Activated T-helper 1 cell treated with anti-CD3 and anti-CD28 coated beads, Interleukin-12 subunit alpha, Interleukin-12 subunit beta, Interleukin-2, Interleukin-4 antibody, amounts not matched to agents 30 ng/mL and 10 ng/mL and 1 ng/mL, durations not matched to agents 14 hours and 24 hours and 36 hours (primary cell): ENCODE measurements around the gene DDAH2. TPM values are rescaled to one million over a fixed set of nuclear protein-coding genes. Genes with fewer than 3 reads are reported as not detected.

ENCODE experiments used
- DNase-seq: peaks from one replicate; pipeline ENCODE4 v3.0.0; 2021; ENCODE audit warnings: low spot score
- H3K27ac Mint-ChIP-seq: one replicate; pipeline ENCODE4 v1.8.0; 2021; ENCODE audit warnings: mild to moderate bottlenecking, mixed read lengths
- H3K27me3 Mint-ChIP-seq: one replicate; pipeline ENCODE4 v1.8.0; 2022; ENCODE audit warnings: mild to moderate bottlenecking, moderate library complexity, mixed read lengths; ENCODE audit not compliant: insufficient read depth
- H3K36me3 Mint-ChIP-seq: one replicate; pipeline ENCODE4 v1.8.0; 2021; ENCODE audit warnings: low read depth, mixed read lengths
- H3K4me1 Mint-ChIP-seq: one replicate; pipeline ENCODE4 v1.8.0; 2021; ENCODE audit warnings: low read depth, mixed read lengths
- H3K4me3 Mint-ChIP-seq: one replicate; pipeline ENCODE4 v1.8.0; 2021; ENCODE audit warnings: mild to moderate bottlenecking, moderate library complexity, mixed read lengths
- H3K9me3 Mint-ChIP-seq: one replicate; pipeline ENCODE4 v1.8.0; 2021; ENCODE audit warnings: mixed read lengths
- intact Hi-C: fragments of 100-400 bp; cut with micrococcal nuclease; formaldehyde crosslinking; loops from one replicate; pipeline ENCODE4 v1.15.1; 2024
- total RNA-seq: library from RNA; stranded (reverse); gene quantifications from 2 replicates; pipeline ENCODE4 v1.2.3, GENCODE V29; 2022

The DDAH2 gene
- total RNA-seq, 1 donor from 2014 or later: 4.9 TPM

DNA sequence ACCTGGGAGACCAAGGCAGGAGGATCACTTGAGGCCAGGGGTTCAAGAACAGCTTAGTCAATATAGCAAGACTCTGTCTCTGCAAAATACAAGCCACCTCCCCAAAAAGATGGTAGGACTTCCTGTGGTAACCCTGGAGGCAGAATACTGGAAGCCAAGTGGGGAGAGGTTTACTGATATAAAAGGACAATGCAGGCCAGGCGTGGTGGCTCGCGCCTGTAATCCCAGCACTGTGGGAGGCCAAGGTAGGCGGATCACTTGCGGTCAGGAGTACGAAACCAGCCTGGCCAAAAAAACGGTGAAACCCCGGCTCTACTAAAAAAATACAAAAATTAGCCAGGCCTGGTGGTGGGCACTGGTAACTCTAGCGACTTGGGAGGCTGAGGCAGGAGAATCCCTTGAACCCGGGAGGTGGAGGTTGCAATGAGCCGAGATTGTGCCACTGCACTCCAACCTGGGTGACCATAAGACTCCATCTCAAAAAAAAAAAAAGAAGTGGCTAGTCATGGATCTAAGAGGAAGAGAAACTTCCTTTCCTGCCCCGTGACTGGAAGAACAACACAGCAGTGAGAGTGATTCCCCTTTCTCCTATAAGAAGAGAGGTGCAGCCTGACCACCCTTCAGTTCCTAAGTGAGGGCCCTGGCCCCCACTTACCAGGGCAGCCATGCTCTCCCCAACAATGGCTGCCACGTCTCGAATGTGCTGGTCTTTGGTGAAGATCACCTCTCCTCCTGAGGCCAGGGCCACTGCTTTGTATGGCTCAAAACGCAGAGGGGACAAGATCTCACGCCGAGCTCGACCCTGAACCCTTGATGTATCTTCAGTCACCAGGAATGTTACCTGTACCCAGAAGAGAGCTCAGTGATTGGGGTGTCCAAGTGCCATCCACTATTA is 39.5 kb upstream of the DDAH2 start:
- no peak for DNase-seq
- intact Hi-C loops: loop anchor here (1.0 kb wide), 2 partner anchors 39 to 88 kb away; partner anchors contain the start of gene DDAH2
- no peak overlapping the region for H3K4me3 Mint-ChIP-seq
- no peaks in the 10 kb centered on the region for H3K27me3 Mint-ChIP-seq
- H3K4me1 Mint-ChIP-seq: peaks cover 27% of the 10 kb centered on the region
- no peaks in the 10 kb centered on the region for H3K9me3 Mint-ChIP-seq
- H3K36me3 Mint-ChIP-seq: peaks cover 15% of the 10 kb centered on the region
- H3K27ac Mint-ChIP-seq: no peak overlapping the region

DNA sequence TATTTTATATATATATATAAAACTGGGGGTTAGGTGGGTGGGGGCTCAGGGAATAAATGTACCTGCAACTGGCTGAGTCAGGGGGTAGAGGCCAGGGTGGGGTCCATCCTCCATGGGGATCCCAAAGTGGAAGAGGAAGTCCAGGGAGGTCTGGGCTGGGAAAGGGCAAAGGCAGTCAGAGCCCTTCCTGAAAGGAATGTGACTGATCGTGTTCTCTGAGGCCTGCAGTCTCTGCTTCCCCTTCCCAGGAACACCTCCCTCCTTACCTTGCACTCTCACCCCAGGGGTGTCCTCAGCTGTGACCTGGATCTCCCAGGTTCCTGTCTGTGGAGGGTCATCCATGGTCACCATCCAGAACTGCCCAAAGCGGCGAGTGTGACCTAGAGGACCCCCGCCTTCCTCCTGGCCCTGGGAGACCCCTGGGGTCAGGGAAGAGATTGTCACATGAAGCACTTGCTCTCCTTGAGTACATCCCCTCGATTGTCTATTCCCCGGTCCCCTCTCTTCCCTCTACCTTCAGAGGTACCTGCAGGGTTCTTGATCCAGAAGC is 38.1 kb upstream of the DDAH2 start:
- Mint-ChIP-seq H3K27ac (no peak overlapping the region), H3K9me3 (no peaks in the 10 kb centered on the region), H3K36me3 (peaks cover 20% of the 10 kb centered on the region)

DNA sequence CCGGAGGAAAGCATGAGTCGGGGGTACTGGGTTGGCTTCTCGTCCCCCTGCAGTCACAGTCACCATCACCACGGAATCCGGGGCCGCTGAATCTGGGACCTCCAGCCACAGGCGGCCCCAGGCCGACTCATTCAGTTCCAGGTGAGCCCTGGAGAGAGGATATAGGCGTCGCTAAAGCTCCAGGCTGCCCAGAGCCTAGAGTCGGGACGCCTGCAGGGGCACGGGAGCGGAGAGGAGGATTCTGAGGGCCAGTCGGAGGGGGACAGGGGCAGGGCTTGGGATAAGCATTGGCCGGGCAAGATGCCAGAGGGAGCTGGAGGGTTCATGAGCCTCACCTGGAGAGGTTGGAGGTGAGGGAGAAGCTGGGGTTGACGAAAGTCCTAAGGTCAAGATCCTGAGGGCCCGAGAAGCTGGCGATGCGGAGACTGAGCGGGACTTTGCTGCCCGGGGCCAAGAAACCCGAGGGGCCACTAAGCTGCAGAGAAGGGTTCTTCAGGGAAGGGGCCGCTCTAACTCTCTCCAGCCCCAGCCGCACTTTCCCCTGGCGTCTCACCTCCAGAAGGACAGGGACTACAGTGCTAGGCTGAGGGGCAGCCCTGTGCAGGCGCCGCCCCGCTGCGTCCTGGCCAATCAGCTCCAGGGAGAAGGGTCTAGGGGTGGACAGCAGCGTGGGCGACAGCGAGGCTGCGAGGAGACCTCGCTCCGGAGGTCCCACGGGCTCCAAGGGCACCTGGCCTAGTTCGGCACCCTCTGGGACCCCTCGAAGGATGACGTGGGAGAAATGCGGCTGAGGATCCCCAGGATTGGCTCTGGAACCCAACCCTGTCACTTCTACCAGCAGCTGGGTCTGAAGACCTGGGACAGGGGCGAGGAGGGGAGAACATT is 37.1 kb upstream of the DDAH2 start:
- H3K36me3 Mint-ChIP-seq: peaks cover 20% of the 10 kb centered on the region
- intact Hi-C loops: no loop called here
- no peak overlapping the region for H3K27ac Mint-ChIP-seq
- H3K4me1 Mint-ChIP-seq: peaks cover 22% of the 10 kb centered on the region
- H3K27me3 Mint-ChIP-seq: no peaks in the 10 kb centered on the region
- H3K4me3 Mint-ChIP-seq: no peak overlapping the region
- no peaks in the 10 kb centered on the region for H3K9me3 Mint-ChIP-seq
- no peak for DNase-seq

More for the DNA sequence above, 38.1 kb upstream of the DDAH2 start:
- H3K4me1 Mint-ChIP-seq: peaks cover 27% of the 10 kb centered on the region
- H3K27me3 Mint-ChIP-seq: no peaks in the 10 kb centered on the region
- DNase-seq: no peak
- H3K4me3 Mint-ChIP-seq: no peak overlapping the region
- intact Hi-C loops: no loop called here

DNA sequence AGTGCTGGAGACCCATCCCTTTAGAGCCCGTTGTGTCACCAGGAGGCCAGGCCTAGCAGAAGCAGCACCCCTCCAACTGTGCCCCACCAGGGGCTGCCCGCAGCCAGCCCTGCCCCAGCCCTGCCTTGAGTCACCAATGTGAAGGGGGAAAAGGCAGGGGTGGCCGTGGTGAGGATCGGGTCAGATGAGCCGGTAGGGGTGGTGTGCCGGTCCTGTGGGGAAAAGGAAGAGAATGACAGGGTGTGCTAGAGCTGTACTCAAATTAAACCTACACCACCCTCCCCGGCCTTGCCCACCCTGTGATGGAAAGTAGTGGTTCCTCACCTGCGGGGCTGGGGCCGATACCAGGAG is 36.4 kb upstream of the DDAH2 start:
- peaks cover 25% of the 10 kb centered on the region for H3K36me3 Mint-ChIP-seq
- no peak overlapping the region for H3K4me3 Mint-ChIP-seq
- intact Hi-C loops: no loop called here
- no peaks in the 10 kb centered on the region for H3K27me3 Mint-ChIP-seq
- H3K27ac Mint-ChIP-seq: no peak overlapping the region
- no peaks in the 10 kb centered on the region for H3K9me3 Mint-ChIP-seq
- peaks cover 21% of the 10 kb centered on the region for H3K4me1 Mint-ChIP-seq
- no peak for DNase-seq

DNA sequence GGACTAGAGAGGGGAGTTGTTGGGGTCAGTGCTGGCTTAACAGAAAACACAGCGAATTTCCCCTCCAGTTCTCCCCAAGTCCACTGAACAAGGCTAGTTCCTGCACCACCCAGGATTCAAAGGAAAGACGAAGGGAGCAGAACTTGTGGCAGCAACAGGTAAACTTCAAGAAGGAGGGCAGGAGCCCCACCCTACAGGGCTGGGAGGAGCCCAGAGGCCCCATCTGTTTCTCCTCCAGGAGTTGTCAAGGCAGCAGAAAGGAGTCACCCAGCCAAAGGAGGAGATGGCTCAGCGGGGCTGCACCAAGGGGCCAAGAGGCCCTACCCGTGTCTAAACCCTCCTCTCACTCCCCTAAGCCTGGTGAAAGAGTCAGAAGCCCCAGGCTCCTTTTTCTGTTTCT is 35.1 kb upstream of the DDAH2 start:
- H3K27ac Mint-ChIP-seq: no peak overlapping the region
- no peaks in the 10 kb centered on the region for H3K9me3 Mint-ChIP-seq
- DNase-seq: no peak
- H3K36me3 Mint-ChIP-seq: peaks cover 26% of the 10 kb centered on the region
- no peaks in the 10 kb centered on the region for H3K27me3 Mint-ChIP-seq
- H3K4me3 Mint-ChIP-seq: no peak overlapping the region
- H3K4me1 Mint-ChIP-seq: peaks cover 12% of the 10 kb centered on the region
- intact Hi-C loops: no loop called here

DNA sequence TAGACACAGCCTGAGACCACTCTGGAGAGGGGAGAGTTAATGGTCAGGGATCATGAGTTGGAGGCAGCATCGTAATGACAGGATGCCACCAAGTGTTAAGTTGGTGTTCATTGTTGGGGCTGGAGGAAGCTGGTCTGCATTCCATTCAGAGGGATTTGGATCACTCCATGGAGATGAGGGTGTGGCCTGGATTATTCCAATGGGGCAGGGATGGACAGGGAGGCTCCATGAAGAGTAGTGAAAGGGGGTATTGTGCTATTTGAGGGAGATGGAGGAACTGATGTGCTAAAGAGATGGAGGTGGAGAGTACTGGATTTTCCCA is 34.5 kb upstream of the DDAH2 start:
- no peak for DNase-seq
- Mint-ChIP-seq H3K27ac (no peak overlapping the region), H3K9me3 (no peaks in the 10 kb centered on the region), H3K27me3 (no peaks in the 10 kb centered on the region), H3K36me3 (peaks cover 28% of the 10 kb centered on the region), H3K4me1 (peaks cover 6% of the 10 kb centered on the region), H3K4me3 (no peak overlapping the region)
- intact Hi-C loops: no loop called here

DNA sequence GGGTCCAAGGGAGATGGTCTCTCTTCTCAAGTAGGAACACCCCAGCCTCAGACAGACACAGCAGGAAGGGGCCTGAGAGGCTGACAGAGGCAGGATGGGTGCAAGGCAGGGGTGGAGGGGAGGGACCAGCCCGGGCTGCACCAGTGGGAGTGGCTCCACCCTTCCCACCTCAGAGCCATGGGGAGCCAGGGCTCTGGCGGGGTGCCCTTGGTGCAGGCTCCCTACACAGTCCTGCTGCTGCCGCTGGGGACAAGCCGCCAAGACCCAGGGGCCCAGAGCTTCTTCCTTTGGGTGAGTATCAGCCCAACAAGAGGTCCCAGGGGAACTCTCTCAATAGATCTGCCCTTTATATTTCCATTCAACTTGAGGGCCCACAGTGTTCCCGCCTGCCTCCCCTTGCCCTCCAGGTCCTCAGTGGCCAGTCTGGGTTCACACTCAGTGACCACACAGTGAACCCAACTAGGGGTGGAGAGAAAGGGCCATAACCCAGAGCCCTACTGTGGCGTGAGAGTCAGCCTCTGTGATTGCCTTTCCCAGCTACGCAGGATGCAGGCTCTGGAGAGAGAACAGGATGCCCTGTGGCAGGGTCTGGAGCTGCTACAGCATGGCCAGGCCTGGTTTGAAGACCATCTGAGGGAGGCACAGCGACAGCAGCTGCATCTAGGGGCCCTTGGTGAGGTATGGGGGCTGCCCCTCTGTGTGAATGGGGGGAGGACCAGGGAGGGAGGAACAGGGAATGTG is 33.9 kb upstream of the DDAH2 start:
- no peak overlapping the region for H3K27ac Mint-ChIP-seq
- peaks cover 31% of the 10 kb centered on the region for H3K36me3 Mint-ChIP-seq
- H3K4me3 Mint-ChIP-seq: no peak overlapping the region
- DNase-seq: no peak
- intact Hi-C loops: no loop called here
- H3K4me1 Mint-ChIP-seq: peaks cover under 1% of the 10 kb centered on the region
- no peaks in the 10 kb centered on the region for H3K27me3 Mint-ChIP-seq
- no peaks in the 10 kb centered on the region for H3K9me3 Mint-ChIP-seq

DNA sequence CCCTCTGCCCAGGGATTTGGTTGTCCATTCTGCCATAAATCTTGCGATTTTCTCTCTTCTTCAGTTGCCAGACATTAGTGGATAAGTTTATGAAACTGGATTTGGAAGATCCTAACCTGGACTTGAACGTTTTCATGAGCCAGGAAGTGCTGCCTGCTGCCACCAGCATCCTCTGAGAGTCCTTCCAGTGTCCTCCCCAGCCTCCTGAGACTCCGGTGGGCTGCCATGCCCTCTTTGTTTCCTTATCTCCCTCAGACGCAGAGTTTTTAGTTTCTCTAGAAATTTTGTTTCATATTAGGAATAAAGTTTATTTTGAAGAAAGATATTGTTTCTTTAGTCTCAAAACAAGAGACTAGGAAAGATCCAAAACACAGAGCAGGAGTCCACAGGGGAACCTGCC is 33.3 kb upstream of the DDAH2 start, which contains the start of gene SAPCD1:
Gene SAPCD1 (plus strand): TSS at position 301 of the 400 bp plus-strand sequence. CDS start 399 bp downstream, outside the sequence.
- H3K36me3 Mint-ChIP-seq: peaks cover 30% of the 10 kb centered on the region
- no peak within 1 kb of the TSS for H3K4me3 Mint-ChIP-seq
- H3K27ac Mint-ChIP-seq: peak within 1 kb of the TSS; percentile 70
- intact Hi-C loops: no loop called here
- no peaks in the 10 kb centered on the region for H3K4me1 Mint-ChIP-seq
- DNase-seq: no peak
- H3K27me3 Mint-ChIP-seq: no peaks in the 10 kb centered on the region
- no peaks in the 10 kb centered on the region for H3K9me3 Mint-ChIP-seq

DNA sequence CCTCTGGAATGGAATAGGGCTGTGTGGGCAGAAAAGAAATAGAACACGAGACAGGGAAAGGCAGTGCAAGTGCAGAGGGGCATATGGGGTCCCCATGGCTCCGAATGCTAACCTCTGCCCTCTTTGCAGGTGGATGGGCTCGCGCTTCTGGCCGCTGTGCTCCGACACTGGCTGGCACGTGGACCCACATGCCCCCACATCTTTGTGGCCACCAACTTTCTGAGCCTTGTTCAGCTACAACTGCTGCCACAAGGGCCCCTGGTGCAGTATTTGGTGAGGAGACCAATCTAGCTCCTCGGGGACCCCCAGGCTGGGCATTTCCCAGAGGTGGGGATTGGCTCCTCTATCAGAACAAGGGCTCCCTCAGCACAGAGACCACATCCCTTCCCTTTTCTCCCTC is 32.2 kb upstream of the DDAH2 start:
- no peaks in the 10 kb centered on the region for H3K27me3 Mint-ChIP-seq
- no peak for DNase-seq
- intact Hi-C loops: no loop called here
- H3K27ac Mint-ChIP-seq: no peak overlapping the region
- peaks cover 30% of the 10 kb centered on the region for H3K36me3 Mint-ChIP-seq
- H3K9me3 Mint-ChIP-seq: no peaks in the 10 kb centered on the region
- no peak overlapping the region for H3K4me3 Mint-ChIP-seq
- H3K4me1 Mint-ChIP-seq: no peaks in the 10 kb centered on the region

DNA sequence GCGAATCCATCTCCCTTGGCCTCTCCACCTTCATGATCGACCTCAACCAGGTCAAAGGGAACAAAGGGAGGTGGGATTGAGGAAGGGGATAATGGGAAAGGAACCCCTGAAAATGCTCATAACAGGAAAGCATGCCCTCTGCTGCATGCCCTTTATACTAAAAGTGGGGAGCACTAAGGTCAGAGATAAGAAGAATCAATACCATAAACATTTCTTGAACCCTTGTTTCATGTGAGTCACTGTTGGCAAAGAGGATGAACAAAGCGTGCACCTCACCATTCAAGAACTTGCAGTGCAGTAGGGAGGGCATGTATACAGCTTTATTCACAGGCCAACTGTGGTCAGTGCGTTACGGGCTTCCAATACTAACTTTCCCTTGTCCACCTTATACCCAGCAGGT is 31.7 kb upstream of the DDAH2 start:
- intact Hi-C loops: no loop called here

DNA sequence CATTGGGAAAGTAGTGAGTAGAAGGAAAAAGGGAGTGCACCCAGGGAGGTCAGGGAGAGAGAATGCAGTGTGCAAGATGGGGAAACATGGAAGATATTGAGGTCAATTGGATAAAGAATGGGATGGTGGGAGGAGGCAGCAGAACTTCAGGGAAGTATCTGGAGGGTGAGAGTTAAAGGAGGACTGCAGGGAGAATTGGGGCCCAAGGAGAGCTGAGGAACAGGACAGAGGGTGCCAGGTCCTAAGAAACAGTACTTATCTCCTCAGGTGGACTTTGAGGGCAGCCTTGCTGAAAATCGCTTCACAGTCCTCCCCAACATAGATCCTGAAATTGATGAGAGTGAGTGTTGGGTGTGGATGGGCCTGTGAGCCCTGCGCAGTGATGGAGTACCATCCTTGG is 29.2 kb upstream of the DDAH2 start:
- peaks cover 28% of the 10 kb centered on the region for H3K36me3 Mint-ChIP-seq
- H3K4me3 Mint-ChIP-seq: no peak overlapping the region
- no peaks in the 10 kb centered on the region for H3K9me3 Mint-ChIP-seq
- no peak for DNase-seq
- no peaks in the 10 kb centered on the region for H3K27me3 Mint-ChIP-seq
- intact Hi-C loops: no loop called here
- no peak overlapping the region for H3K27ac Mint-ChIP-seq
- H3K4me1 Mint-ChIP-seq: no peaks in the 10 kb centered on the region

More for the DNA sequence above, 31.7 kb upstream of the DDAH2 start:
- no peaks in the 10 kb centered on the region for H3K4me1 Mint-ChIP-seq
- H3K36me3 Mint-ChIP-seq: peaks cover 30% of the 10 kb centered on the region
- no peak for DNase-seq
- no peaks in the 10 kb centered on the region for H3K27me3 Mint-ChIP-seq
- H3K9me3 Mint-ChIP-seq: no peaks in the 10 kb centered on the region
- no peak overlapping the region for H3K27ac Mint-ChIP-seq
- H3K4me3 Mint-ChIP-seq: no peak overlapping the region

DNA sequence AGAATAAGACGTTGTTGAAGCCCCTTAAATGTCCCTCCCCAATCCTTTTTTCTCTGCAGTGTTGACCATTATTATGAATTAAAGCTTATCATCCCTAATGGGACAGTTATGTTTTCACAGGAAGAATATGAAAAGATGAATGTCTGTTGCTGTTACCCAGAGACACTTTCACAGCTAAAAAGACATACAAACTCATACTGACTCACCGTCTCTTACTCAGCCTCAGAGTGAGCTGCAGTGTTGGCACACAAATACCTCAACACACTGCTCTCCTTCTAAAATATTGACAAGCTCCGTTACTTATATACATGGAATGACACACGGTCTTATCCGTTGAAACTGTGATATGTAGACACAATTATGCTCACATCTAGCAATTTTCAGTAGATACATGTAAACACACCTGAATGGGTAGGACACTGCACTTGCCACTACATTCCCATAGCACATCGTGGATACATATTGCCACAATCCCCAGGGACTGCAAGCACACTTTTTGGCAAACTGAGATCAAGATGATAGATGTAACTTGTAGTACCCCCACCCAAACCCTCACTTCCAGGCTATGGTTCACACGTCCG is 23.7 kb upstream of the DDAH2 start:
- no peak overlapping the region for H3K4me3 Mint-ChIP-seq
- no peak for DNase-seq
- H3K27me3 Mint-ChIP-seq: no peaks in the 10 kb centered on the region
- H3K9me3 Mint-ChIP-seq: no peaks in the 10 kb centered on the region
- H3K4me1 Mint-ChIP-seq: peaks cover 5% of the 10 kb centered on the region
- H3K36me3 Mint-ChIP-seq: peaks cover 13% of the 10 kb centered on the region
- no peak overlapping the region for H3K27ac Mint-ChIP-seq
- intact Hi-C loops: no loop called here
